GM12878 (cell line): ENCODE results near the gene HMSD. TPM values are rescaled to one million over a fixed set of nuclear protein-coding genes. Genes with fewer than 3 reads are reported as not detected.

Source experiments
- ATAC-seq: fragments of 200-7000 bp; cut with Tn5 transposase; 3 replicates; pipeline ENCODE4 v1.9.1; 2020; ENCODE audit warnings: mild to moderate bottlenecking, moderate library complexity
- BruUV-seq: library from RNA; stranded (reverse); fragments of 400-500 nt; replicated peaks from 2 replicates; lab custom pipeline; 2021; lab: Mats Ljungman, UMichigan
- CTCF ChIA-PET: fragments of 300-600 bp; sonication (Branson Sonifier 250); formaldehyde crosslinking; extraction: SDS; loops from one replicate; lab custom pipeline; 2021; ENCODE audit warnings: inconsistent platforms; lab: Yijun Ruan, JAX
- POLR2A ChIA-PET: fragments of 350-600 bp; formaldehyde crosslinking; extraction: SDS; loops from one replicate; lab custom pipeline; 2021; ENCODE audit warnings: inconsistent platforms; lab: Charles Lee
- RAD21 ChIA-PET: fragments of 300-600 bp; sonication (Branson Sonifier 250); formaldehyde crosslinking; loops from one replicate; lab custom pipeline; 2023; ENCODE audit warnings: antibody characterized with exemption; ENCODE audit not compliant: unreplicated experiment; lab: Charles Lee
- SMC1A ChIA-PET: fragments of 300-600 bp; sonication (Branson Sonifier 250); formaldehyde crosslinking; loops from one replicate; lab custom pipeline; 2023; ENCODE audit not compliant: unreplicated experiment, uncharacterized antibody; lab: Charles Lee
- DNase-seq: peaks from one replicate; pipeline ENCODE4 v3.0.0-alpha.2; 2011; ENCODE audit warnings: low read depth, low spot score
- FAIRE-seq: peaks from 3 replicates; lab custom pipeline; 2011; peaks lifted over from hg19 to GRCh38; lab: Jason Lieb, UNC
- H2AFZ ChIP-seq: 2 replicates; pipeline ENCODE4 v1.6.0; 2011; ENCODE audit warnings: low read depth, low read length, control low read depth; ENCODE audit not compliant: control insufficient read depth
- H3K27ac ChIP-seq: 2 replicates; pipeline ENCODE4 v1.5.1; 2011; ENCODE audit warnings: control low read depth; ENCODE audit not compliant: control insufficient read depth, insufficient read depth
- H3K27me3 ChIP-seq, 2 experiments: replicated peaks in 1 of 2; 2 replicates each; pipeline versions ENCODE4 v1.6.0 to v1.6.1; 2011; ENCODE audit warnings: low read length in 1 of 2; ENCODE audit not compliant: control insufficient read depth in 2 of 2, insufficient read depth in 2 of 2
- H3K36me3 ChIP-seq, 2 experiments: 2 replicates each; pipeline ENCODE4 v1.5.1; 2011; ENCODE audit warnings: low read length in 1 of 2; ENCODE audit not compliant: control insufficient read depth in 2 of 2, insufficient read depth in 2 of 2
- H3K4me1 ChIP-seq: 2 replicates; pipeline ENCODE4 v1.6.1; 2011; ENCODE audit warnings: mild to moderate bottlenecking, low read length, moderate library complexity, mixed read lengths; ENCODE audit not compliant: control insufficient read depth, insufficient read depth
- H3K4me2 ChIP-seq: 2 replicates; pipeline ENCODE4 v1.6.0; 2011; ENCODE audit warnings: control low read depth; ENCODE audit not compliant: control insufficient read depth, insufficient read depth
- H3K4me3 ChIP-seq: fragments of 200-600 bp; sonication (generic); 2 replicates; pipeline ENCODE4 v1.5.1; 2016
- H3K79me2 ChIP-seq: 2 replicates; pipeline ENCODE4 v1.6.0; 2011; ENCODE audit warnings: low read length; ENCODE audit not compliant: control insufficient read depth, insufficient read depth
- H3K9ac ChIP-seq: 2 replicates; pipeline ENCODE4 v1.8.0; 2011; ENCODE audit warnings: low read length, control low read depth, mixed read lengths; ENCODE audit not compliant: control insufficient read depth, insufficient read depth
- H3K9me3 ChIP-seq: replicated peaks from 3 replicates; pipeline ENCODE4 v1.5.1; 2011; ENCODE audit warnings: mild to moderate bottlenecking, low read length; ENCODE audit not compliant: control insufficient read depth, insufficient read depth
- H4K20me1 ChIP-seq: 2 replicates; pipeline ENCODE4 v1.6.0; 2011; ENCODE audit not compliant: control insufficient read depth, insufficient read depth
- ATF2 ChIP-seq: IDR thresholded peaks from 2 replicates; pipeline ENCODE4 v1.6.1; 2012; ENCODE audit warnings: low read length, inconsistent platforms
- CHD1 ChIP-seq: IDR thresholded peaks from 2 replicates; pipeline ENCODE4 v1.6.1; 2012; ENCODE audit warnings: low read depth, low read length, improper control_type of control experiment
- KDM1A ChIP-seq: fragments of 200-600 bp; sonication (generic); IDR thresholded peaks from 2 replicates; pipeline ENCODE4 v1.6.1; 2016; ENCODE audit warnings: borderline replicate concordance
- MXI1 ChIP-seq: fragments of 150-350 bp; IDR thresholded peaks from 2 replicates; pipeline ENCODE4 v1.6.1; 2011; ENCODE audit warnings: low read depth, mild to moderate bottlenecking, inconsistent platforms, low read length, improper control_type of control experiment
- PAX8 ChIP-seq: fragments of 450-650 bp; IDR thresholded peaks from 2 replicates; pipeline ENCODE4 v1.6.1; 2017; ENCODE audit warnings: mild to moderate bottlenecking, moderate library complexity
- PKNOX1 ChIP-seq: fragments of 450-650 bp; IDR thresholded peaks from 2 replicates; pipeline ENCODE4 v1.6.1; 2016; ENCODE audit warnings: mild to moderate bottlenecking
- POU2F2 ChIP-seq: IDR thresholded peaks from 3 replicates; pipeline ENCODE4 v1.6.1; 2011; ENCODE audit warnings: low read depth, mild to moderate bottlenecking, low read length, borderline replicate concordance
- REST ChIP-seq: IDR thresholded peaks from 2 replicates; pipeline ENCODE4 v1.6.1; 2012; ENCODE audit warnings: mild to moderate bottlenecking, low read depth, low read length
- RFX5 ChIP-seq: IDR thresholded peaks from 2 replicates; pipeline ENCODE4 v1.6.1; 2011; ENCODE audit warnings: low read depth, low read length, improper control_type of control experiment
- SMAD5 ChIP-seq: IDR thresholded peaks from 2 replicates; pipeline ENCODE4 v1.6.1; 2016; ENCODE audit warnings: antibody characterized with exemption, low read depth
- SREBF1 ChIP-seq: IDR thresholded peaks from 2 replicates; pipeline ENCODE4 v1.6.1; 2012; ENCODE audit warnings: mild to moderate bottlenecking, low read length
- STAT1 ChIP-seq: fragments of 450-650 bp; conservative IDR thresholded peaks from 2 replicates; pipeline ENCODE4 v1.6.1; 2014; ENCODE audit warnings: antibody characterized with exemption, mild to moderate bottlenecking
- USF1 ChIP-seq: IDR thresholded peaks from 2 replicates; pipeline ENCODE4 v1.6.1; 2011; ENCODE audit warnings: borderline replicate concordance, low read depth, mild to moderate bottlenecking, moderate library complexity, mixed read lengths, low read length; ENCODE audit not compliant: insufficient read depth; ENCODE audit errors: extremely low read length
- WGBS: methylation state at CpG from one replicate; pipeline ENCODE4 v1.1.6; 2016; ENCODE audit warnings: low lambda C conversion rate; ENCODE audit not compliant: insufficient replicate concordance, insufficient coverage; ENCODE audit errors: missing lambda C conversion rate; 5-methylcytosine and 5-hydroxymethylcytosine counted together
- in situ Hi-C: fragments of 300-500 bp; cut with MboI; formaldehyde crosslinking; loops from 9 replicates; pipeline ENCODE4 v1.14.3; 2018; ENCODE audit warnings: mixed read lengths
- intact Hi-C: fragments of 100-400 bp; cut with micrococcal nuclease; formaldehyde crosslinking; loops from one replicate; pipeline ENCODE4 v1.14.2; 2022; ENCODE audit not compliant: unreplicated experiment
- polyA plus RNA-seq, 11 experiments: library from polyadenylated mRNA; depleted of rRNA in 4 of 11; unstranded in 6 of 11; stranded (reverse) in 5 of 11; fragments of >200 nt; fragmentation: Nextera tagmentation in 4 of 11; fragmentation: Illumina TruSeq in 1 of 11; extraction: Ambion mirVana in 4 of 11; extraction: Trizol in 1 of 11; gene quantifications; 1 replicate in 1 of 11; 2 replicates in 10 of 11; pipeline versions ENCODE4 v1.2.1 to v1.2.3, GENCODE V29; 2011 to 2016; ENCODE audit warnings: inconsistent platforms in 2 of 11, missing spikeins in 2 of 11, low read depth in 1 of 11
- total RNA-seq, 4 experiments: library from RNA; depleted of rRNA in 3 of 4; stranded (reverse); fragments of >200 nt in 3 of 4; fragmentation: Illumina TruSeq in 1 of 4; extraction: Trizol in 1 of 4; gene quantifications; 2 replicates each; pipeline versions ENCODE4 v1.2.1 to v1.2.3, GENCODE V29; 2013 to 2021

Gene HMSD
- total and polyA plus RNA-seq, 10 of the 15 experiments (the other 5 are each of a cell fraction or from before 2014, with no cell fraction given) = 11.7 to 83.9 (median 37.8) TPM

- TF ChIP-seq ATF2 = no peak
- TF ChIP-seq, all 136 proteins: peak for 0
Observed at GRCh38 chr18:63965716-63966330, 16.7 kb downstream of the HMSD start (continued).

- SMC1A ChIA-PET = no interaction called here
- Histone ChIP-seq H3K27me3 (no peaks in the 10 kb centered on the region), H3K4me3 (peak within 1 kb of the TSS; percentile 81), H3K79me2 (peaks cover 15% of the 10 kb centered on the region), H4K20me1 (no peaks in the 10 kb centered on the region), H3K9me3 (peaks cover 1% of the 10 kb centered on the region; the same call in 1 of the 3 replicates), H3K36me3 (peaks cover 0 to 1% of the 10 kb centered on the region in 2 experiments; a peak in 3 of 4 replicates), H3K4me2 (peak within 1 kb of the TSS; percentile 62), H2AFZ (peak within 1 kb of the TSS; percentile 80), H3K4me1 (peaks cover 6% of the 10 kb centered on the region; the same call in 1 of the 2 replicates), H3K27ac (peak within 1 kb of the TSS; percentile 89), H3K9ac (peak within 1 kb of the TSS; percentile 87)
- under 1% methylated on average over 41 of the region's 62 CpGs for whole genome bisulfite sequencing
- POLR2A ChIA-PET = interaction anchor here (0.6 to 1.0 kb wide), 4 partner anchors 8 to 33 kb away, joined by 3 to 6 read pairs (median 4); no protein-coding TSS in a partner anchor
- intact Hi-C loops = loop anchor here (2.0 kb wide), 1 partner anchor 19 kb away; no protein-coding TSS in a partner anchor
- no peak for DNase-seq
- ATAC-seq = peak; percentile 92
- peak; percentile 31 for FAIRE-seq
- in situ Hi-C loops = no loop called here
- CTCF ChIA-PET = interaction anchor here (0.7 to 1.0 kb wide), 3 partner anchors 10 to 34 kb away, joined by 3 to 5 read pairs (median 4); no protein-coding TSS in a partner anchor
- no TSS peak for BruUV-seq
- RAD21 ChIA-PET = interaction anchor here (0.5 to 1.0 kb wide), 2 partner anchors 34 to 69 kb away, joined by 3 to 7 read pairs; no protein-coding TSS in a partner anchor
- TF ChIP-seq SMAD5 (peak; percentile 61; the same call in 1 of the 2 replicates), POU2F2 (peak; percentile 56; the same call in 2 of the 3 replicates), REST (no peak), CHD1 (no peak), STAT1 (no peak), USF1 (no peak), PAX8 (no peak), SREBF1 (no peak), KDM1A (no peak), PKNOX1 (peak; percentile 76), RFX5 (peak; percentile 62; the same call in 1 of the 2 replicates), MXI1 (no peak)
Observed at GRCh38 chr18:63969942-63970808, 21.1 kb downstream of the HMSD start, which contains the start of gene SERPINB8. Gene SERPINB8 (plus strand): TSS chr18:63970081. CDS start chr18:63978309, 8,228 bp downstream.
